Astrocyte (in vitro differentiated cells and primary cell): ENCODE measurements around the gene FCRL2. TPM values are rescaled to one million over a fixed set of nuclear protein-coding genes. Genes with fewer than 3 reads are reported as not detected.

Experiments
- DNase-seq: peaks from one replicate; pipeline ENCODE4 v3.0.0-alpha.2; 2010; ENCODE audit warnings: low read depth
- FAIRE-seq: peaks from 2 replicates; lab custom pipeline; 2011; peaks lifted over from hg19 to GRCh38; lab: Jason Lieb, UNC
- H2AFZ ChIP-seq: 2 replicates; pipeline ENCODE4 v1.6.0; 2012; ENCODE audit warnings: low read depth, low read length, inconsistent platforms
- H3K27ac ChIP-seq: 2 replicates; pipeline ENCODE4 v1.5.1; 2011; ENCODE audit warnings: low read depth, low read length, inconsistent platforms
- H3K27me3 ChIP-seq: 2 replicates; pipeline ENCODE4 v1.6.0; 2011; ENCODE audit warnings: low read length, inconsistent platforms; ENCODE audit not compliant: insufficient read depth
- H3K36me3 ChIP-seq: 2 replicates; pipeline ENCODE4 v1.5.1; 2011; ENCODE audit warnings: low read length, inconsistent platforms; ENCODE audit not compliant: insufficient read depth
- H3K4me1 ChIP-seq: 2 replicates; pipeline ENCODE4 v1.5.1; 2011; ENCODE audit warnings: low read length, inconsistent platforms; ENCODE audit not compliant: insufficient read depth
- H3K4me2 ChIP-seq: 2 replicates; pipeline ENCODE4 v1.6.0; 2012; ENCODE audit warnings: low read length, inconsistent platforms
- H3K4me3 ChIP-seq: 2 replicates; pipeline ENCODE4 v1.5.1; 2011; ENCODE audit warnings: low read depth, mild to moderate bottlenecking, low read length, inconsistent platforms; ENCODE audit not compliant: insufficient read depth
- H3K79me2 ChIP-seq: 2 replicates; pipeline ENCODE4 v1.6.0; 2012; ENCODE audit warnings: mild to moderate bottlenecking, low read length, inconsistent platforms; ENCODE audit not compliant: insufficient read depth
- H3K9ac ChIP-seq: 2 replicates; pipeline ENCODE4 v1.6.0; 2012; ENCODE audit warnings: mild to moderate bottlenecking, low read length, inconsistent platforms
- H3K9me3 ChIP-seq: 2 replicates; pipeline ENCODE4 v1.5.1; 2012; ENCODE audit warnings: low read depth, mild to moderate bottlenecking, low read length, inconsistent platforms; ENCODE audit not compliant: insufficient read depth
- H4K20me1 ChIP-seq: 2 replicates; pipeline ENCODE4 v1.6.0; 2012; ENCODE audit warnings: low read length, inconsistent platforms; ENCODE audit not compliant: insufficient read depth
- H3K27ac Mint-ChIP-seq: one replicate; pipeline ENCODE4 v1.8.0; 2021; ENCODE audit warnings: mild to moderate bottlenecking, mixed read lengths; ENCODE audit not compliant: unreplicated experiment
- H3K27me3 Mint-ChIP-seq: one replicate; pipeline ENCODE4 v1.8.0; 2021; ENCODE audit warnings: low read depth, mixed read lengths; ENCODE audit not compliant: unreplicated experiment
- H3K36me3 Mint-ChIP-seq: one replicate; pipeline ENCODE4 v1.8.0; 2021; ENCODE audit warnings: low read depth, mixed read lengths; ENCODE audit not compliant: unreplicated experiment
- H3K4me1 Mint-ChIP-seq: one replicate; pipeline ENCODE4 v1.8.0; 2021; ENCODE audit warnings: low read depth, mixed read lengths; ENCODE audit not compliant: unreplicated experiment
- H3K4me3 Mint-ChIP-seq: one replicate; pipeline ENCODE4 v1.8.0; 2021; ENCODE audit warnings: mild to moderate bottlenecking, moderate library complexity, mixed read lengths; ENCODE audit not compliant: unreplicated experiment
- H3K9me3 Mint-ChIP-seq: one replicate; pipeline ENCODE4 v1.8.0; 2021; ENCODE audit warnings: mild to moderate bottlenecking, mixed read lengths; ENCODE audit not compliant: unreplicated experiment
- CTCF ChIP-seq: IDR thresholded peaks from 2 replicates; pipeline ENCODE4 v1.5.1; 2011; ENCODE audit warnings: low read depth, mild to moderate bottlenecking, inconsistent platforms, low read length, moderate library complexity; ENCODE audit not compliant: insufficient read depth
- EZH2 ChIP-seq: IDR thresholded peaks from 2 replicates; pipeline ENCODE4 v1.6.1; 2012; ENCODE audit warnings: mild to moderate bottlenecking, low read length, inconsistent platforms; ENCODE audit not compliant: insufficient read depth
- total RNA-seq: library from RNA; stranded (reverse); gene quantifications from 2 replicates; pipeline ENCODE4 v1.2.1, GENCODE V29; 2021

Gene FCRL2
- total RNA-seq, 1 donor from 2014 or later, result not detected

- Histone ChIP-seq H3K27me3 (no peaks in the 10 kb centered on the region), H3K27ac (no peak overlapping the region), H3K79me2 (no peaks in the 10 kb centered on the region), H3K9ac (no peak overlapping the region), H3K36me3 (no peaks in the 10 kb centered on the region), H3K4me2 (no peak overlapping the region), H3K9me3 (peaks cover 6% of the 10 kb centered on the region), H2AFZ (no peak overlapping the region), H3K4me1 (no peaks in the 10 kb centered on the region), H3K4me3 (no peak overlapping the region), H4K20me1 (no peaks in the 10 kb centered on the region)
- Mint-ChIP-seq H3K4me3 (no peak overlapping the region), H3K4me1 (no peaks in the 10 kb centered on the region), H3K9me3 (peaks cover 7% of the 10 kb centered on the region), H3K36me3 (no peaks in the 10 kb centered on the region), H3K27me3 (peaks cover 3% of the 10 kb centered on the region), H3K27ac (no peak overlapping the region)
- FAIRE-seq (no peak), DNase-seq (no peak)
- no peak for TF ChIP-seq EZH2
- TF ChIP-seq CTCF, result no peak
Measured at GRCh38 chr1:157724537-157725220, 52.3 kb downstream of the FCRL2 start.

- FAIRE-seq, result no peak
- no peak for DNase-seq
- Mint-ChIP-seq H3K4me3 (no peak overlapping the region), H3K36me3 (no peaks in the 10 kb centered on the region), H3K4me1 (no peaks in the 10 kb centered on the region), H3K9me3 (peaks cover 7% of the 10 kb centered on the region), H3K27ac (no peak overlapping the region), H3K27me3 (no peaks in the 10 kb centered on the region)
- no peaks in the 10 kb centered on the region for H3K4me1 ChIP-seq
- no peak overlapping the region for H3K9ac ChIP-seq
- no peaks in the 10 kb centered on the region for H4K20me1 ChIP-seq
- no peaks in the 10 kb centered on the region for H3K79me2 ChIP-seq
- TF ChIP-seq EZH2 (no peak), CTCF (no peak)
- H3K27me3 ChIP-seq, result no peaks in the 10 kb centered on the region
- H3K27ac ChIP-seq, result no peak overlapping the region
- no peaks in the 10 kb centered on the region for H3K36me3 ChIP-seq
- H3K9me3 ChIP-seq, result peaks cover 6% of the 10 kb centered on the region
- no peak overlapping the region for H2AFZ ChIP-seq
- no peak overlapping the region for H3K4me3 ChIP-seq
- no peak overlapping the region for H3K4me2 ChIP-seq
Measured at GRCh38 chr1:157723157-157723556, 53.8 kb downstream of the FCRL2 start.

DNA sequence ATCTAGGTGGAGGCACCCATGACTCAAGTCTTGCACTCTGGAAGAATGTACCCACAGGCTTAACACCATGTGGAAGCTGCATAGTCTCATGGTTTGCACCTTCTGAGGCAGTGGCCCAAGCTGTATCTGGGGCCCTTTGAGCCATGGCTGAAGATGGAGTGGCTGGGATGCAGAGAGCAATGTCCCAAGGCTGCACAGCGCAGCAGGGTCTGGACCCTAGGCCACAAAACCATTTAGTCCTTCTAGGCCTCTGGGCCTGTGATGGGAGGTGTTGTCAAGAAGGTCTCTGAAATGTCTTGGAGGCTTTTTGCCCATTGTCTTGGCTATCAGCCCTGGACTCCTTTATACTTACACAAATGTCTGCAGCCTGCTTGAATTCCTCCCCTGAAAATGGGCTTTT lies 54.9 kb downstream of the FCRL2 start:
- H3K4me3 ChIP-seq, result no peak overlapping the region

More for the DNA sequence above, 54.9 kb downstream of the FCRL2 start:
- Histone ChIP-seq H2AFZ (no peak overlapping the region), H3K4me1 (no peaks in the 10 kb centered on the region), H3K27ac (no peak overlapping the region), H4K20me1 (no peaks in the 10 kb centered on the region), H3K9ac (no peak overlapping the region), H3K36me3 (no peaks in the 10 kb centered on the region), H3K79me2 (no peaks in the 10 kb centered on the region), H3K4me2 (no peak overlapping the region), H3K9me3 (peaks cover 6% of the 10 kb centered on the region), H3K27me3 (no peaks in the 10 kb centered on the region)
- FAIRE-seq (no peak), DNase-seq (no peak)
- Mint-ChIP-seq H3K9me3 (peaks cover 7% of the 10 kb centered on the region), H3K27ac (no peak overlapping the region), H3K4me3 (no peak overlapping the region), H3K36me3 (no peaks in the 10 kb centered on the region), H3K27me3 (no peaks in the 10 kb centered on the region), H3K4me1 (no peaks in the 10 kb centered on the region)
- TF ChIP-seq CTCF, result no peak
- TF ChIP-seq EZH2, result no peak
